Measurements from ENCODE around the gene TUB. TPM values are rescaled to one million over a fixed set of nuclear protein-coding genes. Genes with fewer than 3 reads are reported as not detected.

The TUB gene
- total RNA-seq, 1 experiment from 2014 or later, result 3.3 TPM

- DNase-seq (no peak), ATAC-seq (no peak)
- POLR2A ChIA-PET (ENCODE audit: unreplicated experiment), result no interaction called here
- BruUV-seq (replicated peaks), result no TSS peak
- no peaks in the 10 kb centered on the region for H3K36me3 ChIP-seq (ENCODE audit: low read depth, low read length)
- peaks cover 24% of the 10 kb centered on the region for H3K27me3 ChIP-seq (ENCODE audit: low read length)
- no peaks in the 10 kb centered on the region for H4K20me1 ChIP-seq (ENCODE audit: low read length)
- CTCF ChIA-PET, result no interaction called here
- no peak overlapping the region for H2AFZ ChIP-seq (ENCODE audit: low read length)
- no peak overlapping the region for H3K4me3 ChIP-seq (ENCODE audit: low read length)
- H3K9me2 ChIP-seq (replicated peaks; ENCODE audit: low read length), result no peaks in the 10 kb centered on the region
- no peaks in the 10 kb centered on the region for H3K9me3 ChIP-seq (ENCODE audit: low read length)
- intact Hi-C loops (cut with micrococcal nuclease), result no loop called here
- no peaks in the 10 kb centered on the region for H3F3A ChIP-seq (ENCODE audit: low read length, unreplicated experiment)
- TF ChIP-seq EZH2phosphoT487 (IDR thresholded peaks at IDR 0.05; ENCODE audit: borderline replicate concordance, low read length) (no peak), CTCF (conservative IDR thresholded peaks at IDR 0.05; ENCODE audit: low read depth, low read length) (no peak), EZH2 (IDR thresholded peaks at IDR 0.05; ENCODE audit: low read length, unreplicated experiment) (no peak)
- H3K4me1 ChIP-seq (ENCODE audit: insufficient read depth, low read length), result no peaks in the 10 kb centered on the region
- no peaks in the 10 kb centered on the region for H3K79me2 ChIP-seq (ENCODE audit: low read length)
- H3K4me2 ChIP-seq (ENCODE audit: low read length), result no peak overlapping the region
- H3K9ac ChIP-seq (ENCODE audit: low read length), result no peak overlapping the region
- H3K27ac ChIP-seq (ENCODE audit: low read length), result no peak overlapping the region
Measured at GRCh38 chr11:8107642-8108041, 26.6 kb downstream of the TUB start.

GRCh38 chr11:8108421-8108820 lies 27.4 kb downstream of the TUB start:
- Histone ChIP-seq H3K4me2 (ENCODE audit: low read length) (no peak overlapping the region), H3K79me2 (ENCODE audit: low read length) (no peaks in the 10 kb centered on the region), H3K9me2 (replicated peaks; ENCODE audit: low read length) (no peaks in the 10 kb centered on the region), H3K9me3 (ENCODE audit: low read length) (no peaks in the 10 kb centered on the region), H3K27ac (ENCODE audit: low read length) (no peak overlapping the region), H4K20me1 (ENCODE audit: low read length) (no peaks in the 10 kb centered on the region), H2AFZ (ENCODE audit: low read length) (no peak overlapping the region), H3K4me3 (ENCODE audit: low read length) (no peak overlapping the region), H3K9ac (ENCODE audit: low read length) (no peak overlapping the region), H3K4me1 (ENCODE audit: insufficient read depth, low read length) (no peaks in the 10 kb centered on the region), H3K27me3 (ENCODE audit: low read length) (peaks cover 24% of the 10 kb centered on the region), H3K36me3 (ENCODE audit: low read depth, low read length) (no peaks in the 10 kb centered on the region), H3F3A (ENCODE audit: low read length, unreplicated experiment) (no peaks in the 10 kb centered on the region)
- TF ChIP-seq EZH2phosphoT487 (IDR thresholded peaks at IDR 0.05; ENCODE audit: borderline replicate concordance, low read length), result no peak
- no peak for TF ChIP-seq EZH2 (IDR thresholded peaks at IDR 0.05; ENCODE audit: low read length, unreplicated experiment)
- TF ChIP-seq CTCF (conservative IDR thresholded peaks at IDR 0.05; ENCODE audit: low read depth, low read length), result no peak
- CTCF ChIA-PET, result no interaction called here
- POLR2A ChIA-PET (ENCODE audit: unreplicated experiment), result no interaction called here
- BruUV-seq (replicated peaks), result no TSS peak
- ATAC-seq, result no peak
- no peak for DNase-seq
- intact Hi-C loops (cut with micrococcal nuclease), result no loop called here

- DNase-seq, result no peak
- Histone ChIP-seq H3K4me1 (ENCODE audit: insufficient read depth, low read length) (no peaks in the 10 kb centered on the region), H3K27me3 (ENCODE audit: low read length) (peaks cover 25% of the 10 kb centered on the region), H3K9me3 (ENCODE audit: low read length) (no peaks in the 10 kb centered on the region), H3K4me3 (ENCODE audit: low read length) (no peak overlapping the region), H4K20me1 (ENCODE audit: low read length) (no peaks in the 10 kb centered on the region), H3K27ac (ENCODE audit: low read length) (no peak overlapping the region), H3K4me2 (ENCODE audit: low read length) (no peak overlapping the region), H3K9ac (ENCODE audit: low read length) (no peak overlapping the region), H3K9me2 (replicated peaks; ENCODE audit: low read length) (no peaks in the 10 kb centered on the region), H3K79me2 (ENCODE audit: low read length) (no peaks in the 10 kb centered on the region), H3K36me3 (ENCODE audit: low read depth, low read length) (no peaks in the 10 kb centered on the region), H3F3A (ENCODE audit: low read length, unreplicated experiment) (no peaks in the 10 kb centered on the region), H2AFZ (ENCODE audit: low read length) (no peak overlapping the region)
- intact Hi-C loops (cut with micrococcal nuclease), result no loop called here
- CTCF ChIA-PET, result interaction anchor here (1.2 kb wide), 1 partner anchor 11 kb away, joined by 4 read pairs; no protein-coding TSS in a partner anchor
- BruUV-seq (replicated peaks), result no TSS peak
- TF ChIP-seq EZH2 (IDR thresholded peaks at IDR 0.05; ENCODE audit: low read length, unreplicated experiment), result no peak
- no peak for TF ChIP-seq EZH2phosphoT487 (IDR thresholded peaks at IDR 0.05; ENCODE audit: borderline replicate concordance, low read length)
- TF ChIP-seq CTCF (conservative IDR thresholded peaks at IDR 0.05; ENCODE audit: low read depth, low read length), result no peak
- POLR2A ChIA-PET (ENCODE audit: unreplicated experiment), result no interaction called here
- no peak for ATAC-seq
Measured at GRCh38 chr11:8109675-8110074, 28.7 kb downstream of the TUB start.
